Stimulated activated CD4-positive, alpha-beta T cell treated with anti-CD3 and anti-CD28 coated beads, Interleukin-12 subunit alpha, Interleukin-12 subunit beta, amount 100 ng/mL, for 48 hours (primary cell): ENCODE data around the gene MRFAP1.
A peak's percentile ranks its signal among the peaks of the same experiment; 100 is the strongest.
"Not testable (repeated sequence)": the region's sequence is repeated elsewhere in the genome, so short reads cannot be mapped to it uniquely, and the experiment has no call there.

Experiments
- DNase-seq, 3 donors: peaks; one replicate each; pipeline ENCODE4 v3.0.0-alpha.2; 2020; ENCODE audit warnings: low read depth in 2 of 3, low spot score in 1 of 3

The MRFAP1 gene

DNA sequence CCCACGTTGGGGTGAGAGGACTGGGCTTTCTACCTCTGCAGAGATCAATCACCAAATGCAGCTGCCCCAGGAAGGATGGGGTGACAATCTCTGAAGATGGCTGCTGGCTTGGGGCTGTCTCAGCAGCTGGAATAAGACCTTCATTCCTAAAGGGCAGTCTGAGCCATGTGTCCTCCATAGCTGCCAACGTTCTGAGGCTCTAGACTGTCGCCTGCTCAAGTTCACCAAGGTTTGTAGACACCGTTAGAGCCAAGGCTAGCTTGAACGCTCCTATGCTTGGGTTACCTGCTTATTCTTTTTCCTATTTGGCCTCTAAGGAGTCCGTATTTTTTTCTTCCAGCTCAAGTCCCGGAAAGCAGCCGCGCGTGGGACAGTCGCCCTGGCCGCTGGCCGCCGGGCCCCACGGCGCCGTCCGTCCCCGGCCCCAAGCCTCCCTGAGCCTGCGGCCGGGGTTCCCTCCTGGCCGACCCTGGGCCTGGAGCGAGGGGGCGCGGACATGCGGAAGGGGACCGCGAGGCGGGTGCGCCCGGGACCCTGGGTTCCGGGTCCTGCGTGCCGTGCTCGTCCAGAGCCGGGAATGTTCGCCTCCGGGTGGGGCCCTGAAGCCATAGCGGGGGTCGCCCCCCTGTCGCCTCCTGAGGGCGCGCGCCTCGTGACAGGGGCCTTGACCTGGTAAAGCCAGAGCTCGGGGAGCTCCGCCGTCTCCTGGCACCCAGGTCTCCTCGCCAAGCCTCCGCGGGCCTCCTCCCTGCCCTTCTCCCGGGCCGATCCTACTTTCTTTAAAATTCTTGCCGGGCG, 23.3 kb downstream of the MRFAP1 start:
- DNase-seq = no peak

- DNase-seq = no peak
Measured at GRCh38 chr4:6665320-6665654, 24.8 kb downstream of the MRFAP1 start.

GRCh38 chr4:6668391-6668790, 27.9 kb downstream of the MRFAP1 start:
- DNase-seq = no peak

DNA sequence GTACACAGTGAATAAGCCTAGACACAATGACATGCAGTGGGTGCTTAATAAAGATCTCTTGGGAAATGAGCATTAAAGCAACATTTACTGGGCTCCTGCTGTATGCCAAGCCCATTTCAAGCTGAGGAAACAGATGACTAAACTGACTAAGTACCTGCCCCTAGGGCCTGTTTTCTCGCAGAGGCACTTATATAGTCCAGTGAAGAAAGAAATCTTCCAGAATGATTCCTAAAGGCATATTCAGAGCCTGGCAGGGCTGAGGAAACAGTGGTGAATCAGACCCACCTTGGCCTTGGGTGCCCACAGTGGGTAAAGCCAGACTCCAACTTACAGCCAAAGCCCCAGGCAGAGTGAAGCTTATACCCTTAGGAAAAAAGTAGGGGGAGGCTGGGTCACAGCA, 31.2 kb downstream of the MRFAP1 start:
- DNase-seq = no peak

- DNase-seq = no peak
Measured at GRCh38 chr4:6672131-6672530, 31.6 kb downstream of the MRFAP1 start.

GRCh38 chr4:6672541-6673190, 32.2 kb downstream of the MRFAP1 start:
- DNase-seq = not testable (repeated sequence)

DNA sequence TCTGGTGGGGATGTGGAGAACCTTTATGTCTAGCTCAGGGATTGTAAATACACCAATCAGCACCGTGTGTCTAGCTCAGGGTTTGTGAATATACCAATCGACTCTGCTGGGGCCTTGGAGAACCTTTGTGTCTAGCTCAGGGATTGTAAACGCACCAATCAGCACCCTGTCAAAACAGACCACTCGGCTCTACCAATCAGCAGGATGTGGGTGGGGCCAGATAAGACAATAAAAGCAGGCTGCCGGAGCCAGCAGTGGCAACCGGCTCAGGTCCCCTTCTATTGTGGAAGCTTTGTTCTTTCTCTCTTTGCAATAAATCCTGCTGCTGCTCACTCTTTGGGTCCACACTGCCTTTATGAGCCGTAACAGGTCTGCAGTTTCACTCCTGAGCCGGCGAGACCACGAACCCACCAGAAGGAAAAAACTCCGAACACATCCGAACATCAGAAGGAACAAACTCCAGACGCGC, 32.7 kb downstream of the MRFAP1 start:
- peak in 1 of 3 donors; percentile 70 for DNase-seq

DNA sequence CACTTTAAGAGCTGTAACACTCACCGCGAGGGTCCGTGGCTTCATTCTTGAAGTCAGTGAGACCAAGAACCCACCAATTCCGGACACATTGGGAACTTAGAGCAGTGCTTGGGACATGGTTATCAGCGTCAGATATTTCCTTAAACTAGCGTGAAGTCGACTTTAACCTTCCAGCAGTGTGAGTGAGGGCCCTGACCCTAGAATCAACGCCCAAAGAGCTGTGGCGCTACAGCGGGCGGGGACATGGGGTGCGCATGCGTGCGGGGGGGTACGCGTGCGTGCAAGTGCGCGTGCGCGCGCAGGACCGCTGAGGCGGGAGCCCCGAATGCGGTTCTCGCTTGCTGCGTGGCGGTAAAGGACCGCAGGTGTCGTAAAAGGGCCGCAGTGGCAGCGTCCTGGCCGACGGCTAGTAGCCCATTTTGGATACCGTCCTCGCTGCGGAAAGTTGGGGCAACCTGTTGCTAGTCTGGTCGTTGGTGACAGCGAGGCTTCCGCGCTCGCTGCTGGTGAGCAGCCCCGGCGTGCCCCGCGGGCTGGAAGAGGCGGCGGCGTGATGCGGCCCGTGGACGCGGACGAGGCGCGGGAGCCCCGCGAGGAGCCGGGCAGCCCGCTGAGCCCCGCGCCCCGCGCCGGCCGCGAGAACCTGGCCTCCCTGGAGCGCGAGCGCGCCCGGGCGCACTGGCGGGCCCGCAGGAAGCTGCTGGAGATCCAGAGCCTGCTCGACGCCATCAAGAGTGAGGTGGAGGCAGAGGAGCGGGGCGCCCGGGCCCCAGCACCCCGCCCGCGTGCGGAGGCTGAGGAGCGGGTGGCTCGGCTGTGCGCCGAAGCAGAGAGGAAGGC, 33.4 kb downstream of the MRFAP1 start:
- DNase-seq = peak; percentile 81 to 93 (median 92)

DNA sequence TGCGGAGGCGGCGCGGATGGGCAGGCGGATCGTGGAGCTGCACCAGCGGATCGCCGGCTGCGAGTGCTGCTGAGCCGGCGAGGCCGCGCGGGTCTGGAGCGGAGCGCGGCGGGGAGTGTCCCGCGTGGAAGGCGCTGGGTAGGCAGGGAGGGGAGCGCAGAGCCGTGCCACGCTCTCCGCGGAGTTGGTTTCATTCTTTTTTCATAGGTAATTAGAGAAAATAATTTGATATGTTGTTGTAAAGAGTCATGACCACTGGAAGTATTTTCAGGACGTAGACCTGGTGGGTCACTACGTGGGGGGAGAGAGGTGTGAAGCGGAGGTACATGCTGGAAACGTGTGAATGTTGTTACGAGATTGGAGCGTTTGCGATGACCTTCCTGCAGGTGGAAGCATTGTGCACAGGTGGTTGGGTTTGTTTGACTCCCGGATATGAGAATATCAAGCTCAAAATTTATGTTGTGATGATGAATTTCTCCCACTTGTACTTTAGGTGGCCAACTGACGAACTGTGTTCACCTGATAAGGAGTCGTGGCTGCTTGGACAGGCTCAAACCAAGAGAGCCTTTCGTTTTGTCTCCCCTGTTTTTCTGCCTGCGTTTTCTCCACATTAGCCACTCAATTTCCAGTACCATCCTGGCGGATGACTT, 34.1 kb downstream of the MRFAP1 start:
- peak in 1 of 3 donors; percentile 46 for DNase-seq

DNA sequence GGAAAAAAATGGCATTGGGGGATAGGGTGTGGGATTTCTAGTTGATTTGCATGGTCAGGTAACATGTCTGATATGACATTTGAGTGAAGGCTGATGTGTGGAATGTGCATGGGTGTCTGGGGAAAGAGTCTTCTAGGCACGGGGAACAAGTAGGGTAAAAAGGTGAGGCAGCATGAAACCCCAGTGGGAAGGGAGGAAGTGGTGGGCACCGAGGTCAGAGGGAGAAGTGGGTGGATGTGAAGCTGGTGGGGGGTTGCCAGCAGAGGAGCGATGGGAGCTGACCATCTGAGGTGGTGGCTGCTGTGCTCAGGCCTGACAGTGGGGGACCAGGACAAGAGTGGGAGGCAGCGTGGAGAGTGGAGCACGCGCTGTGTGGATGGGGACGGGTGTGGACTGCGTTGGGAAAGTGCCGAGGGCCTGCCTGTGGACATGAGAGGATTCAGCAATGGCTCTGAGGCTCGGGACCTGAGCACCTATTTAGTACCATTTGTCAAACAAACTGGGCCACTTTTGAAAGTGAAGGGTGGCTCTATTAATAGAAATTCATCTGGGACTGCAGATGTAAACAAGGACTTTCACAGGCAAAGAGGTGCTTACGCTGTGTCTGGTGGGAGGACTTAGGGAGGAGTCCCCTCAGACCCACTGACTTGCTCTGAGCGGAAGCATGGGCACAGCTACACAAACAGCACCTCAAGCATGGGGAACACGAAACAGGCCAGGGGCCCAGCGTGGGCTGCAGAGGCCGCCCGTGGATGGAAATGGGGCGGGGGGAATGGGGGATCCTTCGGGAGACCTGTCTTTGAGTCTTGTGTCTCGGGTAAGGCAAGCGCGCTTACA, 36.5 kb downstream of the MRFAP1 start:
- DNase-seq = no peak

DNA sequence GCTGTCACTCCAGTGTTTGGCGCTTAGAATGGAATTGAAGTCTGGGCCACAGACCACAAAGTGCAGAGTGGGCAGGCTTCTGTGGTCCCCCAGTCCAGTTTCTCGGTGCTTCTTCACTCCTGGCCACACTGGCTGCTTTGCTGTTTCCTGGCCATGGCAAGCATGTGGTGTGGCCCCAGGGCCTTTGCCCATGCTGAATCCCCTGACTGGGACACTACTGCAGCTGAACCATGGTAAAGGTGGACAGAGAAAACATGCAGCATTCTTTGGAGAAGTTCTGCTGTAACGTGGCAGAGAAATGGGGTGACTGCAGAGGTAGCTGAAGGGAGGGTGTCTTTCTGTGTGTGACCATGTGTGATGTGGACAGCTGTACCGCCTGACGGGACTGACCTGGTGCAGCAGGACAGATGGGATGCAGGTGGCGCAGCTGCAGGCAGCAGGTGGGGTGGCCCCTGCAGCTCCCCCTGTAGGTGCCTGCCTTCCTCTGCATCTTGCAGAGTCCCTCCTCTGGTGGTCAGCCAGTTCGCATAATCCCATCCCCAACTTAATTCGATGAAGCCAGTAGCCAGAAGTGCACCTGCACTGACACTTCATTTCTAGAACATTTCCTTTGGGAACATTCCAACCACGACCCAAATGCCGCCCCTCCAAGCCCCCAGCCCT, 40.0 kb downstream of the MRFAP1 start:
- no peak for DNase-seq

- no peak for DNase-seq
Measured at GRCh38 chr4:6681191-6681590, 40.7 kb downstream of the MRFAP1 start.

- no peak for DNase-seq
Measured at GRCh38 chr4:6682862-6683590, 42.5 kb downstream of the MRFAP1 start.

GRCh38 chr4:6684656-6685055, 44.2 kb downstream of the MRFAP1 start:
- DNase-seq = no peak

- DNase-seq = no peak
Measured at GRCh38 chr4:6686104-6686787, 45.8 kb downstream of the MRFAP1 start.

- DNase-seq = no peak
Measured at GRCh38 chr4:6687947-6688878, 47.7 kb downstream of the MRFAP1 start.

- DNase-seq = peak; percentile 61 to 74 (median 71)
Measured at GRCh38 chr4:6688879-6689505, 48.5 kb downstream of the MRFAP1 start.
